Hepatocyte (in vitro differentiated cells): Measurements from ENCODE around the gene DPF3. TPM values are rescaled to one million over a fixed set of nuclear protein-coding genes. Genes with fewer than 3 reads are reported as not detected.

ENCODE experiments used
- DNase-seq: peaks from one replicate; pipeline ENCODE4 v3.0.0-alpha.2; 2016; ENCODE audit warnings: low spot score
- H2AFZ ChIP-seq: fragments of 200-600 bp; sonication (generic); 2 replicates; pipeline ENCODE4 v1.6.0; 2016; ENCODE audit warnings: antibody characterized with exemption, mild to moderate bottlenecking
- H3K27ac ChIP-seq: fragments of 200-600 bp; sonication (generic); 2 replicates; pipeline ENCODE4 v1.5.1; 2016; ENCODE audit warnings: mild to moderate bottlenecking
- H3K27me3 ChIP-seq: fragments of 200-600 bp; sonication (generic); 2 replicates; pipeline ENCODE4 v1.6.1; 2016
- H3K36me3 ChIP-seq: fragments of 200-600 bp; sonication (generic); replicated peaks from 2 replicates; pipeline ENCODE4 v1.5.1; 2016; ENCODE audit warnings: low read depth; ENCODE audit not compliant: insufficient read depth
- H3K4me1 ChIP-seq: fragments of 200-600 bp; sonication (generic); 2 replicates; pipeline ENCODE4 v1.5.1; 2016; ENCODE audit warnings: mild to moderate bottlenecking, moderate library complexity; ENCODE audit not compliant: insufficient read depth
- H3K4me2 ChIP-seq: fragments of 200-600 bp; sonication (generic); 2 replicates; pipeline ENCODE4 v1.6.0; 2016
- H3K4me3 ChIP-seq: fragments of 200-600 bp; sonication (generic); 2 replicates; pipeline ENCODE4 v1.5.1; 2016; ENCODE audit warnings: mild to moderate bottlenecking
- H3K79me2 ChIP-seq: fragments of 200-600 bp; sonication (generic); 2 replicates; pipeline ENCODE4 v1.6.0; 2017; ENCODE audit warnings: mild to moderate bottlenecking
- H3K9me2 ChIP-seq: fragments of 200-600 bp; sonication (generic); replicated peaks from 2 replicates; pipeline ENCODE4 v1.6.0; 2017; ENCODE audit warnings: mild to moderate bottlenecking; ENCODE audit not compliant: insufficient read depth
- H3K9me3 ChIP-seq: fragments of 200-600 bp; sonication (generic); 2 replicates; pipeline ENCODE4 v1.5.1; 2016; ENCODE audit warnings: low read depth, mild to moderate bottlenecking
- H4K20me1 ChIP-seq: fragments of 200-600 bp; sonication (generic); 2 replicates; pipeline ENCODE4 v1.6.0; 2016; ENCODE audit warnings: mild to moderate bottlenecking; ENCODE audit not compliant: insufficient read depth, poor library complexity, severe bottlenecking
- CTCF ChIP-seq: fragments of 200-600 bp; sonication (generic); IDR thresholded peaks from 2 replicates; pipeline ENCODE4 v1.5.1; 2016; ENCODE audit warnings: antibody characterized with exemption, mild to moderate bottlenecking; ENCODE audit not compliant: poor library complexity
- EZH2 ChIP-seq: fragments of 200-600 bp; sonication (generic); IDR thresholded peaks from 2 replicates; pipeline ENCODE4 v1.6.1; 2016; ENCODE audit warnings: antibody characterized with exemption, mild to moderate bottlenecking, borderline replicate concordance
- EZH2phosphoT487 ChIP-seq: fragments of 200-600 bp; sonication (generic); IDR thresholded peaks from one replicate; pipeline ENCODE4 v1.6.1; 2018; ENCODE audit warnings: antibody characterized with exemption, mild to moderate bottlenecking, low read depth, moderate library complexity; ENCODE audit not compliant: unreplicated experiment, severe bottlenecking
- WGBS: methylation state at CpG from one replicate; pipeline ENCODE4 v1.1.6; 2016; ENCODE audit warnings: low lambda C conversion rate; ENCODE audit errors: missing lambda C conversion rate; 5-methylcytosine and 5-hydroxymethylcytosine counted together
- polyA plus RNA-seq: library from polyadenylated mRNA; unstranded; fragments of >200 nt; fragmentation: Nextera tagmentation; extraction: Ambion mirVana; gene quantifications from 2 replicates; pipeline ENCODE4 v1.2.1, GENCODE V29; 2016
- total RNA-seq: library from RNA; depleted of rRNA; stranded (reverse); fragments of >200 nt; gene quantifications from 2 replicates; pipeline ENCODE4 v1.2.3, GENCODE V29; 2014

The DPF3 gene
- total and polyA plus RNA-seq, 2 experiments from 2014 or later = 0.21 to 0.47 TPM

GRCh38 chr14:72709916-72710611, 183.8 kb downstream of the DPF3 start:
- H3K27ac ChIP-seq = no peak overlapping the region
- H3K4me1 ChIP-seq = no peaks in the 10 kb centered on the region
- no peaks in the 10 kb centered on the region for H3K36me3 ChIP-seq
- no peak for DNase-seq
- no peaks in the 10 kb centered on the region for H3K9me3 ChIP-seq
- no peaks in the 10 kb centered on the region for H3K27me3 ChIP-seq
- H3K4me2 ChIP-seq = no peak overlapping the region
- no peak for TF ChIP-seq EZH2
- no peak for TF ChIP-seq CTCF
- TF ChIP-seq EZH2phosphoT487 = no peak
- H3K9me2 ChIP-seq = no peaks in the 10 kb centered on the region
- no peak overlapping the region for H3K4me3 ChIP-seq
- no peaks in the 10 kb centered on the region for H4K20me1 ChIP-seq
- no peaks in the 10 kb centered on the region for H3K79me2 ChIP-seq
- 91% methylated on average over 7 of the region's 7 CpGs for WGBS
- no peak overlapping the region for H2AFZ ChIP-seq

GRCh38 chr14:72708708-72709475, 185.0 kb downstream of the DPF3 start:
- H3K4me1 ChIP-seq = no peaks in the 10 kb centered on the region
- H3K4me3 ChIP-seq = no peak overlapping the region
- H3K79me2 ChIP-seq = no peaks in the 10 kb centered on the region
- WGBS = 74% methylated on average over 13 of the region's 13 CpGs
- no peaks in the 10 kb centered on the region for H3K27me3 ChIP-seq
- H3K9me3 ChIP-seq = no peaks in the 10 kb centered on the region
- DNase-seq = peak; percentile 45
- H3K4me2 ChIP-seq = no peak overlapping the region
- no peaks in the 10 kb centered on the region for H4K20me1 ChIP-seq
- TF ChIP-seq EZH2 = no peak
- no peak for TF ChIP-seq CTCF
- no peak for TF ChIP-seq EZH2phosphoT487
- no peaks in the 10 kb centered on the region for H3K9me2 ChIP-seq
- H3K27ac ChIP-seq = no peak overlapping the region
- H3K36me3 ChIP-seq = no peaks in the 10 kb centered on the region
- H2AFZ ChIP-seq = no peak overlapping the region

- Histone ChIP-seq H3K9me2 (no peaks in the 10 kb centered on the region), H3K4me1 (no peaks in the 10 kb centered on the region), H3K9me3 (no peaks in the 10 kb centered on the region), H3K27ac (no peak overlapping the region), H3K79me2 (no peaks in the 10 kb centered on the region), H3K36me3 (no peaks in the 10 kb centered on the region), H2AFZ (no peak overlapping the region), H3K4me3 (no peak overlapping the region), H3K4me2 (no peak overlapping the region), H4K20me1 (no peaks in the 10 kb centered on the region), H3K27me3 (no peaks in the 10 kb centered on the region)
- DNase-seq = no peak
- TF ChIP-seq EZH2 (no peak), CTCF (no peak), EZH2phosphoT487 (no peak)
- 95% methylated on average over 12 of the region's 12 CpGs for WGBS
Observed at GRCh38 chr14:72708222-72708621, 185.7 kb downstream of the DPF3 start.
